NT2/D1 (cell line): Measurements from ENCODE around the gene NR2C2.

Source experiments
- SUZ12 ChIP-seq: IDR thresholded peaks from 2 replicates; pipeline ENCODE4 v1.6.1; 2011; ENCODE audit not compliant: insufficient read length, insufficient read depth; ENCODE audit errors: extremely low read depth
- ZNF274 ChIP-seq: IDR thresholded peaks from 2 replicates; pipeline ENCODE4 v1.6.1; 2011; ENCODE audit warnings: mild to moderate bottlenecking, low read depth, low read length

GRCh38 chr3:15091575-15091974 lies 144.2 kb downstream of the NR2C2 start:
- TF ChIP-seq SUZ12 (no peak), ZNF274 (no peak)
